ENCODE data around the gene ENPEP.

The ENPEP gene

DNA sequence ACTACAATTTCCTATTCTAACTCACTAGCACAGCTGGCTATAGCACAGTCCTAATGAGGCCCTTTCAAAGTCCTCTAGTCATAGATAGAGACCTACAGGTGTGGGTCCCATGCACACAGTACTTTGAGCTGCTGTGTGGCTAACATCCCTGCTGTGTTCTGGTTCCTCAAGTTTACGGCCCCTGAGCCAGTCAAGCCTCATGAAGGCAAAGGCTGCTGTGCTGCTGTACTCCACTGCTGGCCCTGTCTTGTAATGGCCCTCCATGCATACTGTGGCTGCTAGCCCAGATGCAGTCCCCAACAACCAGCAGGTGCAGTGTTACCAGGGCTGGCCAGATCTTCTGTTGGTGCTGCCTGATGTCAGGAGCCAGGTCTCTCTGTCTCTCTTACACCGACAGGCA is 23.4 kb upstream of the ENPEP start:
- DNase-seq (ENCODE audit: extremely low read depth, low read depth): no peak
- TF ChIP-seq, protein P1, sequence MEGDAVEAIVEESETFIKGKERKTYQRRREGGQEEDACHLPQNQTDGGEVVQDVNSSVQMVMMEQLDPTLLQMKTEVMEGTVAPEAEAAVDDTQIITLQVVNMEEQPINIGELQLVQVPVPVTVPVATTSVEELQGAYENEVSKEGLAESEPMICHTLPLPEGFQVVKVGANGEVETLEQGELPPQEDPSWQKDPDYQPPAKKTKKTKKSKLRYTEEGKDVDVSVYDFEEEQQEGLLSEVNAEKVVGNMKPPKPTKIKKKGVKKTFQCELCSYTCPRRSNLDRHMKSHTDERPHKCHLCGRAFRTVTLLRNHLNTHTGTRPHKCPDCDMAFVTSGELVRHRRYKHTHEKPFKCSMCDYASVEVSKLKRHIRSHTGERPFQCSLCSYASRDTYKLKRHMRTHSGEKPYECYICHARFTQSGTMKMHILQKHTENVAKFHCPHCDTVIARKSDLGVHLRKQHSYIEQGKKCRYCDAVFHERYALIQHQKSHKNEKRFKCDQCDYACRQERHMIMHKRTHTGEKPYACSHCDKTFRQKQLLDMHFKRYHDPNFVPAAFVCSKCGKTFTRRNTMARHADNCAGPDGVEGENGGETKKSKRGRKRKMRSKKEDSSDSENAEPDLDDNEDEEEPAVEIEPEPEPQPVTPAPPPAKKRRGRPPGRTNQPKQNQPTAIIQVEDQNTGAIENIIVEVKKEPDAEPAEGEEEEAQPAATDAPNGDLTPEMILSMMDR (IDR thresholded peaks at IDR 0.05; ENCODE audit: low read depth, low read length, missing control alignments): no peak
- H3K4me3 ChIP-seq (replicated peaks; ENCODE audit: low read depth, low read length): no peak overlapping the region

DNA sequence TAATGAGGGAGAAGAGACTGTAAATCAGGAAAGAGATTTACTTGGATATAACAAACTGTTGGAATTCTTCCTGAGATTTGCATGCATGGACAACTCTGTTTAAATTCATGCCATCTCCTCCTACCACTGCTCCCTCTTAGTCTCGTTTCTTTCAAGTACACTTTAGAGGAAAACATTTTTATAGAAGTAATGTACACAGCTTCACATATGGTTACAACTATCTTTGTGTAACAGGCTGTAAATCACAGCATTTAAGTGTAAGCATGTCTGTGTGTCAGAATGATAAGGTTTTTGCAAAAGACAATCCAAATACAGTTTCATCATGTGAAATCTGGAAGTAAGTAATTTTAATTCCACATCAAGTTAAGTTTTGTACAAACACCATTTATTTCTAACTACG is 21.5 kb upstream of the ENPEP start:
- no peak overlapping the region for H3K4me3 ChIP-seq (replicated peaks; ENCODE audit: low read depth, low read length)
- TF ChIP-seq, protein P1 (IDR thresholded peaks at IDR 0.05; ENCODE audit: low read depth, low read length, missing control alignments): no peak
- peak; percentile 19 for DNase-seq (ENCODE audit: extremely low read depth, low read depth)

DNA sequence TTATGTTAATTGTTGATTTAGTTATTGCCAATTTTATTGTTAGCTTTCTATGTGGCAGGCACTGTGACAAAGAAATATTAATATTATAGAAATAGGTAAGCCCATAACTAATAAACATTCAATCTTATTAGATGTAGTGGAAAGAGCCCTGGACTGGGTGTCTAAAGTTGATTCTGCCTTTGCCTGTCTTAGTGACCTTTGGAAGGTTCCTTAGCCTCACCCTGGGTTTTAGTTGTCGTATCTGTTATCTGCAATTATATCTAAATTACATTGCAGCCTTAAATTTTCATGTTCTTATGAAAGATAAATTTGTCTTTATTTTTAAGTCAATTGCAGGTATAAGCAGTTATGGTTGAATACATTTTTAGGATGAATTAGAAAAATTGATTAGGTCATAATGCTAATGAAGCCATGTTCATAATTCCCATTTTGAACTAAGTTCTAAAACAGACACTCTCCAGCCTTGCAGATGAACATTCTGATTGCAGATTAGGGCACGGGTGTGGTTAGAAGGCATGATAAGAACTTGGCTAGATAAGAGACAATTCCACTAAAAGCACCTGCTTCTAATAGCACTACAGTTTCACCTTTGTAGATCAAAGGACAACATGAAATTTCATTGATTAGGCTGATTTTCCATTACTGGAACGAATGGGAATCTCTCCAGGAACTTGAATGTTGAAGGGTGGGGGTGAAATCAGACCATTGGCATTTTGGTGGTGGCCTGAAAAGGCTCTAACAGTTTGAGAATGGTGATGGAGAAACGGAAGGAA is 17.3 kb upstream of the ENPEP start:
- TF ChIP-seq, protein P1 (IDR thresholded peaks at IDR 0.05; ENCODE audit: low read depth, low read length, missing control alignments): no peak
- no peak for DNase-seq (ENCODE audit: extremely low read depth, low read depth)
- H3K4me3 ChIP-seq (replicated peaks; ENCODE audit: low read depth, low read length): no peak overlapping the region

DNA sequence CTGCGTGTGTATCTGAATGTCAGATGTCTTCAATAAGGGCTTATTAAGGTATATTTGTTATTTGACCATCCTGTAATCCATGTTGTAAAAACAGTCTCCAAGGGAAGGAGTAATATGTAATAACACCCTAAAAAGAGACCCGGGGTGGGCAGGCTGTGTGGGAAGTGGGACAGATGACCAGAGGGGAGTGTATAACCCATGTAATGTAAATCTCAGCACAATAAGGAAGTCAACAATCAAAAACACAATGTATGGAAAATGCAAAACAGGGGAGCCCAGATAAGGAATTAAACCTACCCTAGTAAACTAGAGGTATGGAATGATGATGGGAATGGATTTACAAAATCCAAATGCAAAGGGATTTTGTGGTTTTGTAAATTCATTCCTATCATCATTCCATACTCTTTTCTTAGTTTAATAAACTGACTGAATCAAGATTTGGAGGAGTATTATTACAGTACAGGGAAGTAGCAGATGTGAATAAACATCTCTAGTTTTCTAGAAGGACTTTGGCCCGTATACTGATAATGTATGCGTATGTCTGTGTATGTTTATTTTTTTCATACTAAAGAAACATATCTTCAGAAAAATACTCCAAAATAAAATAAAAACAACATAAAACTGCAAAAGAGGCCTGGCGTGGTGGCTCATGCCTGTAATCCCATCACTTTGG is 15.7 kb upstream of the ENPEP start:
- TF ChIP-seq, protein P1 (IDR thresholded peaks at IDR 0.05; ENCODE audit: low read depth, low read length, missing control alignments): no peak
- DNase-seq (ENCODE audit: extremely low read depth, low read depth): no peak
- H3K4me3 ChIP-seq (replicated peaks; ENCODE audit: low read depth, low read length): no peak overlapping the region

DNA sequence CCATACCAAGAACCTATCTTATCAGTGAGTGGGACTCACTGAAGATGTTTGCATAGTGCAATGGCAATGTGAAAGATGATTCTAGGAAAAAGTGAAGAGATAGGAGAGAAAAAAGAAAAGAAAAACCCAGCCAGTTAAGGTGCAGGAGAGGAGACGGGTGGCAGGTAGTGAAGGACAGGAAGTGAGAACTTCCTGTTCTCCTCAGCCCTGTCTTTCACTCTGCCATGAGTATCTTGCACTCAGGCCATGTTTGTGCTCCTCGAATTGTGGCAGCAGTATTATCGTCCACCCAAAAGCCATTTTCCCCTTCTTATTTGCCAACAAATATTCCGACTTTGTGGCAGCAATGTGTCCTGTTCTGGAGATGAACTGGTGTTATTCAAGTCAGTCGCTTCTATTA is 8.6 kb upstream of the ENPEP start:
- TF ChIP-seq, protein P1 (IDR thresholded peaks at IDR 0.05; ENCODE audit: low read depth, low read length, missing control alignments): no peak
- no peak overlapping the region for H3K4me3 ChIP-seq (replicated peaks; ENCODE audit: low read depth, low read length)
- DNase-seq (ENCODE audit: extremely low read depth, low read depth): no peak

DNA sequence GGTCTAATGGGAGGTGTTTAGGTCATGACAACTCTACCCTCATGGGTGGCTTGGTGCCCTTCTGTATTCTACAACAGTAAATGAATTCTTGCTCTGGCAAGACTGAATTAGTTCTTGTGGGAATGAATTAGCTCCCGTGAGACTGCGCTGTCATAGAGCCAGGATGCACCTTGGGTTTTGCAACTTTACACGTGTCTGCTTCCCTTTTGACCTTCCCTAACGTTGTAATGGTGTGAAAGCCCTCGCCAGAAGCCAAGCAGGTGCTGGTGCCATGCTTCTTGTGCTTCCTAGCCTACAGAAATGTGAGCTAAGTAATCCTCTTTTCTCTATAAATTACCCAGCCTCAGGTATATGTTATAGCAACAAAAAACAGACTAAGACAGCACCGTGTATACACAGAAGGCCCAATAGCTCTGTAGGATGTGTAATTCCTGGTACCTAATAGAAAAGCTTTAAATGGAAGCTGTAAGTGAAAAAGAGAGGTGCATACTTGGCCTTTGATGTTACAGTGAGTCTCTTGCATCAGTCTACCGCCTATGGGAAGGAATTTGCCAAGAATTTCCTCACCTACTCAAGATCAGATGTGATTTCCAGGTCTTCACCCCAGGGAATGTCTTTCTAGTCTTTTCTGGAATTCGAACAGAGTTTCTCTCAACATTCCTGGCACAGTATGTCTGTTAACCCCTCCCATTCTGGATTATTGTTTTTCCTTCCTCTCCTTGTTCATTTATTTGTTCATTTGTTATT is 3.2 kb upstream of the ENPEP start:
- TF ChIP-seq, protein P1 (IDR thresholded peaks at IDR 0.05; ENCODE audit: low read depth, low read length, missing control alignments): no peak

More for the DNA sequence above, 3.2 kb upstream of the ENPEP start:
- no peak for DNase-seq (ENCODE audit: extremely low read depth, low read depth)
- H3K4me3 ChIP-seq (replicated peaks; ENCODE audit: low read depth, low read length): no peak overlapping the region

Data from HFF-Myc (cell line).